Measurements from ENCODE around the gene PRR13.
A peak's percentile ranks its signal among the peaks of the same experiment; 100 is the strongest.
"Not testable (repeated sequence)": the region's sequence is repeated elsewhere in the genome, so short reads cannot be mapped to it uniquely, and the experiment has no call there.

Gene PRR13, protein sequence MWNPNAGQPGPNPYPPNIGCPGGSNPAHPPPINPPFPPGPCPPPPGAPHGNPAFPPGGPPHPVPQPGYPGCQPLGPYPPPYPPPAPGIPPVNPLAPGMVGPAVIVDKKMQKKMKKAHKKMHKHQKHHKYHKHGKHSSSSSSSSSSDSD
- 33.7 to 37.4 reads per million in 2 donors for total RNA-seq

DNA sequence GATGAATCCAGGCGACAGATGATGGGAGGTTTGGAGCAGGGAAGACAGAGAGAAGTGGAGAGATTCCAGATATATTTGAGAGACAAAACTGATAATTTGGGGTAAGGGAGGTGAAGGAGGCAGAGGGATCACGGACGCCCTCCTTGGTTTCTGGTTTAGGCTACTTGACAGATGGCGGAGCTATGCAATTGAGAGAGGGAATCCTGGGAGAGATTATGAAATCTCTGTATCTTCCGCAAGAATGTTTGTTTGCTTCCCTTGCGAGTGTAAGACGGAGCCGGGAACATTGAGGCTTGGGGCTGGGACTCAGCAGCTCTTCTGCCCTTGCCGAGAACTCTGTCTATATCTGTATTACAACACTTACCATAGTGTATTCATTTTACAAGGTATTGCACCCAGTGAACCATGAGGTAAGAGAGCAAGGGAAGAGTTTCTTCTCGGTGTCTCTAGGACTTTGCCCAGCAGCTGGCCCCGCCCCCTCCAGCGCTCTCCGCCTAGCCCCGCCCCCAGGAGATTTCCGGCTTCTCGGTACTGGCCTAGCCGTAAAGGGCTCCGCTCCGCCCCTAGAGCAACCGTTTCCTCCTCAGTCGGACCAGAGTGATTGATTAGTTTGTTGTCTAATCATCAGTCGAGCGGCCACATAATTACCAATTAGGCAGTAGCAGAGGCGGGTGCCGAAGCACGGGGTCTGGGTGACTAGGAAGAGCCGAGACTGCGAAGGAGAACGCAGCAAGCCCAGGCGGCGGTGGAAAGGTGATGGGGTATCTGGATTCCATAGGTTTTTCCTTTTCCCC is at the start of gene PRR13:
Gene PRR13 (plus strand): TSS at position 695 of the 794 bp plus-strand sequence. CDS start 981 bp downstream, outside the sequence.
- DNase-seq, result peak; percentile 77

DNA sequence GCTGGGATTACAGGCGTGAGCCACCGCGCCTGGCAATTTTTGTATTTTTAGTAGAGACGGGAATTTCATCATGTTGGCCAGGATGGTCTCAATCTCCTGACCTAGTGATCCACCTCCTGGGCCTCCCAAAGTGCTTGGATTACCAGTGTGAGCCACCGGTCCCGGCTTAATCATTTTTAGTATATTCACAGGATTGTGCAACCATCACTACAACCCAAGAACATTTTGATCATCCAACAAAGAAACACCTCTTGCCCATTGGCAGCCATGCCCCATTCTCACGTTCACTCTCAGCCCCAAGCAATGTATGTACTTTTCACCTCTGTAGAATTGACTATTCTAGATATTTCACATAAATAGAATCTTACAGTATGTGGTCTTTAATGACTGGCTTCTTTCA is 41.6 kb upstream of the PRR13 start:
- DNase-seq, result no peak

DNA sequence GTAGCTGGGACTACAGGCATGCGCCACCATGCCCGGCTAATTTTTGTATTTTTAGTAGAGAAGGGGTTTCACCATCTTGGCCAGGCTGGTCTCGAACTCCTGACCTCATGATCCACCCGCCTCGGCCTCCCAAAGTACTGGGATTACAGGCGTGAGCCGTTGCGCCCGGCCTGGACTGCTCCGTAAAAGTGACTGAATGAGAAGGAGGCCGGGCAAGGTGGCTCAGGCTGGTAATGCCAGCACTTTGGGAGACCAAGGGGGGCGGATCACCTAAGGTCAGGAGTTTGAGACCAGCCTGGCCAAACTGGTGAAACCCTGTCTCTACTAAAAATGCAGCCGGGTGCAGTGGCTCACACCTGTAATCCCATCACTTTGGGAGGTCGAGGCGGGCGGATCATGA is 39.2 kb upstream of the PRR13 start:
- not testable (repeated sequence) for DNase-seq

DNA sequence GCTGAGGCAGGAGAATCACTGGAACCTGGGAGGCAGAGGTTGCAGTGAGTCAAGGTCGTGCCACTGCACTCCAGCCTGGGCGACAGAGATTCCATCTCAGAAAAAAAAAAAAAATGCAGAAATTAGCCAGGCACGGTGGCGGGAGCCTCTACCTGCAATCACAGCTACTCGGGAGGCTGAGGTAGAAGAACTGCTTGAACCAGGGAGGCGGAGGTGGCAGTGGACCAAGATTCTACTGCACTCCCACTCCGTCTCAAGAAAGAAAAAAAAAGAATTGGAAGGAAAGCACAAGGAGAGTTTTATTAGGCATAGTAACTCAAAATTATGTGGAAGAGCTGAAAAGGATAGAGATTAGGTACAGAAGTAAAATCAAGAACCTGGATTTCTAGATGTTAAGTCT is 38.7 kb upstream of the PRR13 start:
- no peak for DNase-seq

DNA sequence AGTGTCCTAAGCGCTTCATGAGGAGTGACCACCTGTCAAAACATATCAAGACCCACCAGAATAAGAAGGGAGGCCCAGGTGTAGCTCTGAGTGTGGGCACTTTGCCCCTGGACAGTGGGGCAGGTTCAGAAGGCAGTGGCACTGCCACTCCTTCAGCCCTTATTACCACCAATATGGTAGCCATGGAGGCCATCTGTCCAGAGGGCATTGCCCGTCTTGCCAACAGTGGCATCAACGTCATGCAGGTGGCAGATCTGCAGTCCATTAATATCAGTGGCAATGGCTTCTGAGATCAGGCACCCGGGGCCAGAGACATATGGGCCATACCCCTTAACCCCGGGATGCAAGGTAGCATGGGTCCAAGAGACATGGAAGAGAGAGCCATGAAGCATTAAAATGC is 30.6 kb upstream of the PRR13 start:
- no peak for DNase-seq

DNA sequence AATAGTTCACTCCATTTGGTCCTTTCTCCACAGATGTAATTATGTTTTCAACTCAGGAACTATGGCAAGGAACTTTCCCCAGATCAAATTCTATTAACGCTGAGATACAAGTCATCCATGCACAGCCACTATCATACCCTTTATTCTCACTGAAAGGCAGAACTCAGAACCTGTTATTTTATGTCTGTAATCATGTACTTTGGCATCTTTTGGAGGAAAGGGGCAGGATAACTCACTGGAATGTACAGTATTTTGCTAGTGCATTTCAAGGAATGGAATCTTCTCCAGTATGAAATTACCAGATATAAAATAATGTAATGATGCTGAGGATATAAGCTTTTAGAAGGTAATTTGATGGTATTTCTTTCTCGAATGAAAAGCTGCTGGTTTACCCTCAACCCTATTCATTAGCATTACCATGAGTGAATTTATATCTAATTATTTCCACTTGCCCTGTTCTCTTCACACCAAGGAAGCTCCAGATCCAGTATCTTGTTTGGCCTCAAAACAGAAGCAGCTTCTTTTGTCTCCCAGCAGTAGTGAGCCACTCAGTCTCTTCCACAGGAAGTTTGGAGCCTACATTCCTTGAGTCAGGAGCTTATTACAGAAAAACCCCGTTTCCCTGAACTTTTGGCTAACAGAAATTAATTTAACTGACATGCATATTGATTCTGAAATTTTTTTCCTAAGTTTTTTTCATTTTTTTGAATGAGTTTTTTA is 27.9 kb upstream of the PRR13 start:
- no peak for DNase-seq

DNA sequence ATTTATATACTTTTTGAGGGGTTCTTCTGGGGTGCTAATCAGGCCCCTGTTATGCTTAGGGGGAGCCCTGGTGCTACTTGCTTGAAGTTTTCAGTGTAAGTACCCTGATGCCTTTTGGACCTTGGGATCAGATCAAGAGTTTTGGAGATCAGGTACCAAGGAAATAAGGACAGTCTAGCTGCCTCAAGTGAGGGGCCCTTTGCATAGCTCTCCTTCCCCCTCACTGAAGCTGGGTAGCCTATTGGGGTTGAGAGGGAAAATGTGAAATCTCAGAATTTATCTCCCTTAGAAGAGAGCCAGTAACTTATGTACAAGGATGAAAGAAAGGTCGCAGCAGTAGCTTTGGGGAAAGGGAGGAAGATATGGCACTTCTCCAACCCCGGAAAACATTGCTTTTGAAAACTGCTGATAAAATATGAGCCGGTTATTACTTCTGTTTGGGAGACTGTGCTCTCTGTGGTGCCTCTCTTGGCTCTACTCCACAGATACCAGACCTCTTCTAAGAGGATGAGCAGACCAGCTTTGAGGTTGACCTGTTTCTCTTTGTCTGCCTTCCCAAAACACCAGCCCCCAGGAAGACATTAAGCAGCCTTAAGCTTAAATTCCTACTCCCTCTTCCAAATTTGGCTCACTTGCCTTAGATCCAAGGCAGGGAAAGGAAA is 26.6 kb upstream of the PRR13 start:
- no peak for DNase-seq

DNA sequence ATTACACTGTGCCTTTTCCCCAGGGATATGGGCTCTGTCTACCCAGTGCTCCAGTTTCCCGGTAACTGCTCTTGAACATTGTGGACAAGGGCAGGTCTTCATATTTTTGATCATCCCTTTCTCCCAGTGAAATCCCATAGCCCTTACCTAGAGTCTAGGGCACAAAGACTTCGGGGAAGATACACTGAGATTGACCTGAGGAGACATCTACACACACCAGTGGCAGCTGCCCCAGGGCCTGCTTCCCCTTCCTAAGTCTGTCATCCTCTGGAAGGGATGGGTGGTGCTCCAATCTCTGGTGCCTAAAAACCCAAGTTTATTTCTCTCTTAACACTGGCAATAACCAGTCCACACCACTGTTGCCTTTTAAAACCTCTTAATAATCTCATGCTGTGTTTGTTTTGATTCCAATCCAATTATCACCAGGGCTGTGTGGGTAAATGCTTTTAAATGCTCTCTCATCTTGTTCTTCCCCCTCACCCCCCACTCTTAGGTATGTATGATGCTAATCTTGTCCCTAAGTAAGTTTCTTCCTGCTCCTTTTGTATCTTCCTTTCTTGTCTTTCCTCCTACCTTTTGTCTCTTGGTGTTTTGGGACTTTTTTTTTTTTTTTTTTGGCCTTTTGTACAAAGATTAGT is 25.7 kb upstream of the PRR13 start:
- not testable (repeated sequence) for DNase-seq

DNA sequence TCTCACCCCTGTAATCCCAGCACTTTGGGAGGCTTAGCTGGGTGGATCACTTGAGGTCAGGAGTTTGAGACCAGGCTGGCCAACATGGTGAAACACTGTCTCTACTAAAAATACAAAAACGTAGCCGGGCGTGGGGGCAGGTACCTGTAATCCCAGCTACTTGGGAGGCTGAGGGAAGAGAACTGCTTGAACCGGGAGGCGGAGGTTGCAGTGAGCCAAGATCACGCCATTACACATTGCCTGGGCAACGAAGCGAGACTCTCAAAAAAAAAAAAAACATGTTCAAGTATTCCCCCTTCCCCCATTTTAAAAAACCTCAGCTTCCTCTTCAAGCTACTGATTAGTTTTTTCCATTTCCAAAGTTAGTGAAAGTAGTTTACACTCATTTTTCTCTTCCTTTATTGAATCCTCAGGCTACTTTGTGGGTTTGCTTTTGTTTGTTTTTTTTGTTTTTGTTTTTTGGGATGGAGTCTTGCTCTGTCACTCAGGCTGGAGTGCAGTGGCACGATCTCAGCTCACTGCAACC is 24.2 kb upstream of the PRR13 start:
- DNase-seq, result not testable (repeated sequence)

DNA sequence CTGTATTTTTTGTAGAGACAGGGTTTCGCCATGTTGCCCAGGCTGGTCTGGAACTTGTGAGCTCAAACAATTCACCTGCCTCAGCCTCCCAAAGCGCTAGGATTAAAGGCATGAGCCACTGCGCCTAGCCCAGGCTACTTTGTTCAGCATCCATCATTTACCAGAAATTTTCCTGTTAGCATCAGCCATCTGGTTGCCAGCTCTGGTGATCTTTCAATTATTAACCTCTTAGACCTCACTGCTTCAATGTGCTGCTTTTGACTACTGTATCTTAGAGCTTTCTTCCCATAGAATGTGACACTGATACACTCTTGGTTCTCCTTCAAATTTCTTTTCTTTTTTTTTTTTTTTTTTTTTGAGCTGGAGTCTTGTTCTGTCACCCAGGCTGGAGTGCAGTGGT is 23.3 kb upstream of the PRR13 start:
- no peak for DNase-seq

DNA sequence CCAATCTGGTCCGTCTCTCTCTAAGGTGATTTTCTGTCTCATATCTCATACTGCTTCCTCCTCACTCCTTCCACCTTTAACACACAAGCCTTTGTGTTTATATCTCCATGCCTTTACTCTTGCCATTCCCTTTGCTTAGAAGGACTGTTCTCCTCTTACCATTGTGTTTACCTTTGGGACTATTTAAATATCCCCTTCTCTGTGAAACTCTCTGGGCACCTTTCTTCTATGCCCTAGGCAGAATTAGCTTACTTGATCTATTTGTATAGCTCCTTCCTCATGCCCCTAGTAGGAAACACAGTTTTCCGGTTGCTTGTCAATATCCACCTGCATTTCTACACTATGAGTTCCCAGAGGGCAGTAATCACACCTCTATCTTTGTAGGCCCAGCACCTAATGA is 21.8 kb upstream of the PRR13 start:
- DNase-seq, result no peak

DNA sequence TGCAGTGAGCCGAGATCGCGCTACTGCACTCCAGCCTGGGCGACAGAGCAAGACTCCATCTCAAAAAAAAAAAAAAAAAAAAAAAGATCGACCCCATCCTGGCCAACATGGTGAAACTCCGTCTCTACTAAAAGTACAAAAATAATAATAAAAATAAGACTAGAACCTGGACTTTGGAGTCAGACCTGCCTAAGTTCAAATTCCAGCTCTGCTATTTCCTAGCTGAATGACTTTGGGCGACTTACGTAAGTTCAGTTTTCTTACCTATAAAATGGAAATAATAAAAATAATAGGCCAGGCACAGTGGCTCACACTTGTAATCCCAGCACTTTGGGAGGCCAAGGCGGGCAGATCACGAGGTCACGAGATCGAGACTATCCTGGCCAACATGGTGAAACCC is 19.3 kb upstream of the PRR13 start:
- DNase-seq, result not testable (repeated sequence)

DNA sequence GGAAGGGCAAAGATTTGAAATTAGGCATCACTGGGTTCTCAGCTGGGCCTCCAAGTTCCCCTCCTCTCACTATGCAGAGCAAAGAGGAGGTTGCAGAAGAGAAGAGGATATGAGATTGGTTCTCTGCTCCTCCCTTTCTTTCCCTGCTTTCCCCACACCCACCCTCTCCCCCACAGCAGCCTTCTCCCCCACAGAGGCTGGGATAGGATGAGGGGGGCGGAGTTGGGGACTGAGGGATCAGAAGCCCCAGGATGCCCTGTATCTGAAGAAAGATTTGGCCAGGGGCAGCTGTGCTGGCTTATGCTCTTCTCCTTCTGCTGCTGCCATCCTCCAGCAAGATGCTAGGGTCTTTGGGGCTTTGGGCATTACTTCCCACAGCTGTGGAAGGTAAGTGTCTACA is 17.9 kb upstream of the PRR13 start, which contains the start of gene AMHR2:
Gene AMHR2 (plus strand): TSS at position 259 of the 400 bp plus-strand sequence. CDS start 80 bp downstream, at position 339.
- no peak for DNase-seq

DNA sequence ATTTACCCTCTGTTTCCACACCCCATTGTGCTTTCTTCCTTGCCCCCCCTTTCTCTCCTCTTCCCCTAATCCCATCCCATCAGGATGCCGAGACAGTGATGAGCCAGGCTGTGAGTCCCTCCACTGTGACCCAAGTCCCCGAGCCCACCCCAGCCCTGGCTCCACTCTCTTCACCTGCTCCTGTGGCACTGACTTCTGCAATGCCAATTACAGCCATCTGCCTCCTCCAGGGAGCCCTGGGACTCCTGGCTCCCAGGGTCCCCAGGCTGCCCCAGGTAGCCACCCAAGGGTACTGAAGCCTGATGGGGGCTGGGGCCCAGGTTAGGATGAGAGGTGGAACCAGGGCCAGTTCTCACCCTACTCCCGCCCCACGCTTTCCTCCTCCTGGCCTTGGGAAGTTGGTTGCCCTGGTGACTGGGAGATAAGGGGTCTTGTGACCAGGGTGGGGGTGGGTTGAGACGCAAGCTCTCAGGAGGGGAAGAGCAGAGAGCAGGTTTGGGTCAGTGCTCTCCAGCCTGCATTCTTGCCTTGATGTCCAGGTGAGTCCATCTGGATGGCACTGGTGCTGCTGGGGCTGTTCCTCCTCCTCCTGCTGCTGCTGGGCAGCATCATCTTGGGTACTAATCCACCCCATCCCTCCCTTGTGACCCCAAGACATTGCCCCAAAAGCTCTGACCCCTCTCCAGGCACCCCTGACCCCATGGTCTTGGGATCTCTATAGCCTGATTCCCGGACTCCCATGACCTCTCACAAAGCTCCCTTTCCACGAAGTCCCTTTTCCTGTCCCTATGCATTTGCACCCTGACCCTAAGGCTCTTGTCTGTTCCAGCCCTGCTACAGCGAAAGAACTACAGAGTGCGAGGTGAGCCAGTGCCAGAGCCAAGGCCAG is 16.7 kb upstream of the PRR13 start:
- DNase-seq, result no peak

DNA sequence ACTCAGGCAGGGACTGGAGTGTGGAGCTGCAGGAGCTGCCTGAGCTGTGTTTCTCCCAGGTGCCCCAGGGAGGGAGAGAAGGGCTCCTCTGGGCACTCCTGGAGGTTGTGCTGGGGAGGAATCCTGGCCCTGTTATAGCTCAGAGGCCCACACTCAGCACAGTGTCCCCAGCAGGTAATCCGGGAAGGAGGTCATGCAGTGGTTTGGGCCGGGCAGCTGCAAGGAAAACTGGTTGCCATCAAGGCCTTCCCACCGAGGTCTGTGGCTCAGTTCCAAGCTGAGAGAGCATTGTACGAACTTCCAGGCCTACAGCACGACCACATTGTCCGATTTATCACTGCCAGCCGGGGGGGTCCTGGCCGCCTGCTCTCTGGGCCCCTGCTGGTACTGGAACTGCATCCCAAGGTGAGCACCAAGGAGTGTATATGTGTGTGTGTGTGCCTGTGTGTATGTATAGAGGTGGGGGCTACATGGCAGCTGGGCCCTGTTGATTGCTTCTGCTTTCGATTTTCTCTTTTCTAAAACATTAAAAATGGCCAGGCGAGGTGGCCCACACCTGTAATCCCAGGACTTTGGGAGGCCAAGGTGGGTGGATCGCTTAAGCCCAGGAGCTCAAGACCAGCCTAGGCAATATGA is 15.9 kb upstream of the PRR13 start:
- no peak for DNase-seq

DNA sequence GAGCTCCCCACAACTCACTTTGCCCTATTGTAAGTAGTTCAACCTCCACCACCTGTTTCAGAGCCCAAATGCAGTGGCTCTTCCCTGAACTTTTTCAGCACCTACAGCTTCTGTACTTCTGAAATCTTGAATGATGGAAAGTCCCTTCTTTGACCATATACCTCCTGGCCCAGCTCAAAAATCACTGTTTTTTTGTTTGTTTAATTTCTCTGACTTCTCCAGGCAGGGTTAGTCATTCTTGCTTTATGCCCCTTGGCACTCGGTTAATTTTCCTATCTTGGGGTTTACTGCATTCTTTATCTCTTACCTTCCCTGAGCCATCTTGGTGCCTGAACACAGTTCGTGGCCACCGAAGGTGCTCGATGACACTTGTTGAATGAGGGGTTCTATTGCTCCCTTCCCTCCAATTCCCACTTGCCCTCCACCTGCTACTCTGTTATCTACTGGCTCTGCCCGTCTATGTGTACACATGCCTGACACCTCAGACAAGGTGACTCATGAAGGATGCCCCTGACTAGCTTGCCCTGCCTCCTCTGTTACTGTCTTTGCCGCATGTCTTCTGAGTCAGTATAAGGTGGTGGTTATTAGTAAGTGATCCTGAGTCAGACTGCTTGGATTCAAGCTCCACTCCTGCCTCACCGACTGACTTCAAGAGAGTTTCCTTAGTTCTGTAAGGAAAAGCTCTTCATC is 13.5 kb upstream of the PRR13 start:
- no peak for DNase-seq

DNA sequence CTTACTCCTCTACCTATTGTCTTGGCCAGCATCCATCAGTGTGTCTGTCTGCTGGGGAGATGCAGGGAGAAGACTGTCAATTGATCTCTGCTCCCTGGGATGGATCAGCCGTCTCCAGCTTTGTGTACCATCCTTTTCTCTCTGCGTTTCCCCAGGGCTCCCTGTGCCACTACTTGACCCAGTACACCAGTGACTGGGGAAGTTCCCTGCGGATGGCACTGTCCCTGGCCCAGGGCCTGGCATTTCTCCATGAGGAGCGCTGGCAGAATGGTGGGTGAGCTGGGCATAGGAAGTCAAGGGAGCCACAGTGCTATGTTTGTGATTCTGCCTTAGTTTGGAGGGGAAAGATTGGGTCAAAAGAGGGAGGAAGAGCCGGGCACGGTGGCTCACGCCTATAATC is 12.8 kb upstream of the PRR13 start:
- DNase-seq, result no peak

DNA sequence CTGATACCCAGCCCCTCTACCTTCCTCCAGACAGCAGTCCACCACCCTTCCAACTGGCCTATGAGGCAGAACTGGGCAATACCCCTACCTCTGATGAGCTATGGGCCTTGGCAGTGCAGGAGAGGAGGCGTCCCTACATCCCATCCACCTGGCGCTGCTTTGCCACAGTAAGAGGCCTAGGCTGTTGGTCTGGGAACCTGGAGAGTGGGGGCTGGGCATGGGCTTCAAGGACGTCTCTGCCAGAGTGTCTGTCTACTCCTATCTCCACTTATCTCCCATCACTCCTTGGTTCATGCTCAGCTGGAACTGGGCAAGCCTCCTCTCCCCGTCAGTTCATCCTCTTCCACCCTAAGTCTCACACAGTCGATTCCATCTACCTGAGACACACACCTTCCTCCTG is 11.4 kb upstream of the PRR13 start:
- DNase-seq, result no peak

DNA sequence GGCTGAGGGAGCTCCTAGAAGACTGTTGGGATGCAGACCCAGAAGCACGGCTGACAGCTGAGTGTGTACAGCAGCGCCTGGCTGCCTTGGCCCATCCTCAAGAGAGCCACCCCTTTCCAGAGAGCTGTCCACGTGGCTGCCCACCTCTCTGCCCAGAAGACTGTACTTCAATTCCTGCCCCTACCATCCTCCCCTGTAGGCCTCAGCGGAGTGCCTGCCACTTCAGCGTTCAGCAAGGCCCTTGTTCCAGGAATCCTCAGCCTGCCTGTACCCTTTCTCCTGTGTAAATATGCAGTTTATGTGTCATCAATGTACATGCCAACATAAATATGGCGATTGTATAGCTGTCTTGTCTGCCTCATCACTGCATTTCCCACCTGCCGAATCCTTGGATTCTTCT is 10.3 kb upstream of the PRR13 start:
- DNase-seq, result no peak

DNA sequence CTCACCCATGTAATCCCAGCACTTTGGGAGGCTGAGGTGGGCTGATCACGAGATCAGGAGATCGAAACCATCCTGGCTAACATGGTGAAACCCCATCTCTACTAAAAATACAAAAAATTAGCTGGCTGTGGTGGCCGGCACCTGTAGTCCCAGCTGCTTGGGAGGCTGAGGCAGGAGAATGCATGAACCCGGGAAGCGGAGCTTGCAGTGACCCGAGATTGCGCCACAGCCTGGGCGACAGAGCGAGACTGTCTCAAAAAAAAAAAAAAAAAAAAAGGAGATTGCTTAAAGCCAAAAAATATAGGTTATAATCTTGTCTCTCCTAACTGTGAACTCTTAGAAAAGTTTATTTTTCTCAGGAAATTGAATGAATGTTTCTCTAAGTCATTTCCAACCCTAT is 6.2 kb upstream of the PRR13 start:
- not testable (repeated sequence) for DNase-seq
